HAP-1 (cell line): ENCODE data around the gene STYK1.

Experiments used
- DNase-seq, 2 experiments: peaks; one replicate each; pipeline ENCODE4 v3.0.0-alpha.2; 2016 to 2020; ENCODE audit warnings: low spot score in 2 of 2
- H3K27me3 ChIP-seq: fragments of 250-450 bp; sonication (Bioruptor Pico); 2 replicates; pipeline ENCODE4 v1.5.1; 2020; ENCODE audit warnings: low read depth, mild to moderate bottlenecking, moderate library complexity
- H3K36me3 ChIP-seq: fragments of 250-450 bp; sonication (Bioruptor Pico); replicated peaks from 2 replicates; pipeline ENCODE4 v1.5.1; 2020; ENCODE audit warnings: mild to moderate bottlenecking
- H3K4me1 ChIP-seq: fragments of 250-450 bp; sonication (Bioruptor Pico); 2 replicates; pipeline ENCODE4 v1.5.1; 2020; ENCODE audit warnings: mild to moderate bottlenecking
- H3K4me3 ChIP-seq: fragments of 250-450 bp; sonication (Bioruptor Pico); 2 replicates; pipeline ENCODE4 v1.5.1; 2020; ENCODE audit warnings: mild to moderate bottlenecking, moderate library complexity
- H3K9me3 ChIP-seq: fragments of 250-450 bp; sonication (Bioruptor Pico); 2 replicates; pipeline ENCODE4 v1.5.1; 2020; ENCODE audit warnings: mild to moderate bottlenecking, moderate library complexity
- in situ Hi-C: fragments of 300-500 bp; cut with MboI; formaldehyde crosslinking; loops from 3 replicates; pipeline ENCODE4 v1.14.3; 2020; ENCODE audit warnings: low sequenced_read_pairs, inconsistent platforms, mixed read lengths

Gene STYK1

GRCh38 chr12:10708862-10709261 lies 35.0 kb upstream of the STYK1 start:
- Histone ChIP-seq H3K27me3 (no peaks in the 10 kb centered on the region), H3K9me3 (no peaks in the 10 kb centered on the region), H3K36me3 (peaks cover 99% of the 10 kb centered on the region), H3K4me1 (no peaks in the 10 kb centered on the region), H3K4me3 (no peak overlapping the region)
- in situ Hi-C loops = no loop called here
- no peak for DNase-seq

- in situ Hi-C loops = no loop called here
- peaks cover 100% of the 10 kb centered on the region for H3K36me3 ChIP-seq
- DNase-seq = no peak
- no peaks in the 10 kb centered on the region for H3K9me3 ChIP-seq
- no peaks in the 10 kb centered on the region for H3K27me3 ChIP-seq
- no peaks in the 10 kb centered on the region for H3K4me1 ChIP-seq
- H3K4me3 ChIP-seq = no peak overlapping the region
These were observed 31.8 kb upstream of the STYK1 start for GRCh38 chr12:10705655-10706054.

- no peak for DNase-seq
- in situ Hi-C loops = no loop called here
- Histone ChIP-seq H3K4me3 (no peak overlapping the region), H3K27me3 (no peaks in the 10 kb centered on the region), H3K9me3 (no peaks in the 10 kb centered on the region), H3K4me1 (no peaks in the 10 kb centered on the region), H3K36me3 (peaks cover 96% of the 10 kb centered on the region)
These were observed 28.0 kb upstream of the STYK1 start for GRCh38 chr12:10701843-10702242.

- H3K9me3 ChIP-seq = no peaks in the 10 kb centered on the region
- H3K4me1 ChIP-seq = no peaks in the 10 kb centered on the region
- no peaks in the 10 kb centered on the region for H3K27me3 ChIP-seq
- H3K36me3 ChIP-seq = peaks cover 95% of the 10 kb centered on the region
- no peak for DNase-seq
- H3K4me3 ChIP-seq = no peak overlapping the region
- in situ Hi-C loops = no loop called here
These were observed 27.4 kb upstream of the STYK1 start for GRCh38 chr12:10701131-10701681.

- Histone ChIP-seq H3K4me3 (no peak overlapping the region), H3K36me3 (peaks cover 89% of the 10 kb centered on the region), H3K9me3 (no peaks in the 10 kb centered on the region), H3K4me1 (no peaks in the 10 kb centered on the region), H3K27me3 (no peaks in the 10 kb centered on the region)
- in situ Hi-C loops = no loop called here
- no peak for DNase-seq
These were observed 26.7 kb upstream of the STYK1 start for GRCh38 chr12:10700581-10700980.

GRCh38 chr12:10697862-10698261 lies 24.0 kb upstream of the STYK1 start:
- Histone ChIP-seq H3K9me3 (no peaks in the 10 kb centered on the region), H3K4me3 (no peak overlapping the region), H3K27me3 (no peaks in the 10 kb centered on the region), H3K36me3 (peaks cover 61% of the 10 kb centered on the region), H3K4me1 (no peaks in the 10 kb centered on the region)
- in situ Hi-C loops = no loop called here
- no peak for DNase-seq

GRCh38 chr12:10697156-10697555 lies 23.3 kb upstream of the STYK1 start:
- Histone ChIP-seq H3K4me3 (no peak overlapping the region), H3K9me3 (no peaks in the 10 kb centered on the region), H3K4me1 (no peaks in the 10 kb centered on the region), H3K27me3 (no peaks in the 10 kb centered on the region), H3K36me3 (peaks cover 54% of the 10 kb centered on the region)
- no peak for DNase-seq
- in situ Hi-C loops = no loop called here

GRCh38 chr12:10690906-10691305 lies 17.1 kb upstream of the STYK1 start:
- DNase-seq = no peak
- Histone ChIP-seq H3K36me3 (peaks cover 3% of the 10 kb centered on the region; the same call in 1 of the 2 replicates), H3K27me3 (no peaks in the 10 kb centered on the region), H3K9me3 (no peaks in the 10 kb centered on the region), H3K4me1 (no peaks in the 10 kb centered on the region), H3K4me3 (no peak overlapping the region)
- in situ Hi-C loops = no loop called here

- Histone ChIP-seq H3K27me3 (no peaks in the 10 kb centered on the region), H3K9me3 (no peaks in the 10 kb centered on the region), H3K36me3 (0 out of 2 replicates have a peak, but pooled peaks cover 3% of the 10 kb centered on the region), H3K4me3 (no peak overlapping the region), H3K4me1 (no peaks in the 10 kb centered on the region)
- DNase-seq = no peak
- in situ Hi-C loops = no loop called here
These were observed 15.3 kb upstream of the STYK1 start for GRCh38 chr12:10689146-10689545.

GRCh38 chr12:10688042-10688441 lies 14.2 kb upstream of the STYK1 start:
- Histone ChIP-seq H3K4me1 (no peaks in the 10 kb centered on the region), H3K4me3 (no peak overlapping the region), H3K9me3 (no peaks in the 10 kb centered on the region), H3K36me3 (0 out of 2 replicates have a peak, but pooled peaks cover 3% of the 10 kb centered on the region), H3K27me3 (no peaks in the 10 kb centered on the region)
- no peak for DNase-seq
- in situ Hi-C loops = no loop called here

- DNase-seq = no peak
- no peak overlapping the region for H3K4me3 ChIP-seq
These were observed 1.5 kb downstream of the STYK1 start for GRCh38 chr12:10672231-10672868.

GRCh38 chr12:10669533-10669932 lies 4.3 kb downstream of the STYK1 start:
- Histone ChIP-seq H3K27me3 (no peaks in the 10 kb centered on the region), H3K9me3 (no peaks in the 10 kb centered on the region), H3K4me3 (no peak overlapping the region), H3K4me1 (no peaks in the 10 kb centered on the region; the same call in none of the 2 replicates), H3K36me3 (no peaks in the 10 kb centered on the region)
- DNase-seq = no peak
- in situ Hi-C loops = no loop called here

More at GRCh38 chr12:10672231-10672868, 1.5 kb downstream of the STYK1 start:
- Histone ChIP-seq H3K4me1 (peaks cover 4% of the 10 kb centered on the region), H3K27me3 (peaks cover 5% of the 10 kb centered on the region), H3K36me3 (no peaks in the 10 kb centered on the region), H3K9me3 (no peaks in the 10 kb centered on the region)
- in situ Hi-C loops = no loop called here

- no peak for DNase-seq
These were observed 5.3 kb downstream of the STYK1 start for GRCh38 chr12:10668526-10668925.

GRCh38 chr12:10667581-10667980 lies 6.3 kb downstream of the STYK1 start:
- Histone ChIP-seq H3K4me1 (peaks cover 3% of the 10 kb centered on the region), H3K27me3 (no peaks in the 10 kb centered on the region), H3K36me3 (no peaks in the 10 kb centered on the region), H3K9me3 (no peaks in the 10 kb centered on the region), H3K4me3 (no peak overlapping the region)
- in situ Hi-C loops = no loop called here
- no peak for DNase-seq

More at GRCh38 chr12:10668526-10668925, 5.3 kb downstream of the STYK1 start:
- Histone ChIP-seq H3K36me3 (no peaks in the 10 kb centered on the region), H3K9me3 (no peaks in the 10 kb centered on the region), H3K27me3 (no peaks in the 10 kb centered on the region), H3K4me3 (no peak overlapping the region), H3K4me1 (no peaks in the 10 kb centered on the region; the same call in 1 of the 2 replicates)
- in situ Hi-C loops = no loop called here
